HUES6 (cell line): ENCODE measurements around the gene C16orf82.

Experiments used
- H3K27ac ChIP-seq: 2 replicates; pipeline ENCODE4 v1.7.0; 2013; ENCODE audit warnings: low read depth, mild to moderate bottlenecking, low read length, inconsistent platforms
- H3K27me3 ChIP-seq: 2 replicates; pipeline ENCODE4 v1.6.1; 2013; ENCODE audit warnings: low read length; ENCODE audit not compliant: control insufficient read depth, insufficient read depth
- H3K36me3 ChIP-seq: 2 replicates; pipeline ENCODE4 v1.6.1; 2013; ENCODE audit warnings: low read length; ENCODE audit not compliant: control insufficient read depth, insufficient read depth
- H3K4me1 ChIP-seq: 2 replicates; pipeline ENCODE4 v1.6.1; 2013; ENCODE audit warnings: low read length; ENCODE audit not compliant: control insufficient read depth, insufficient read depth
- H3K4me3 ChIP-seq: 2 replicates; pipeline ENCODE4 v1.5.1; 2013; ENCODE audit warnings: low read depth, low read length
- H3K9ac ChIP-seq: one replicate; pipeline ENCODE4 v1.6.1; 2013; ENCODE audit warnings: mild to moderate bottlenecking, low read length
- H3K9me3 ChIP-seq: 2 replicates; pipeline ENCODE4 v1.6.1; 2013; ENCODE audit warnings: low read depth, low read length; ENCODE audit not compliant: control insufficient read depth, insufficient read depth

Gene C16orf82

DNA sequence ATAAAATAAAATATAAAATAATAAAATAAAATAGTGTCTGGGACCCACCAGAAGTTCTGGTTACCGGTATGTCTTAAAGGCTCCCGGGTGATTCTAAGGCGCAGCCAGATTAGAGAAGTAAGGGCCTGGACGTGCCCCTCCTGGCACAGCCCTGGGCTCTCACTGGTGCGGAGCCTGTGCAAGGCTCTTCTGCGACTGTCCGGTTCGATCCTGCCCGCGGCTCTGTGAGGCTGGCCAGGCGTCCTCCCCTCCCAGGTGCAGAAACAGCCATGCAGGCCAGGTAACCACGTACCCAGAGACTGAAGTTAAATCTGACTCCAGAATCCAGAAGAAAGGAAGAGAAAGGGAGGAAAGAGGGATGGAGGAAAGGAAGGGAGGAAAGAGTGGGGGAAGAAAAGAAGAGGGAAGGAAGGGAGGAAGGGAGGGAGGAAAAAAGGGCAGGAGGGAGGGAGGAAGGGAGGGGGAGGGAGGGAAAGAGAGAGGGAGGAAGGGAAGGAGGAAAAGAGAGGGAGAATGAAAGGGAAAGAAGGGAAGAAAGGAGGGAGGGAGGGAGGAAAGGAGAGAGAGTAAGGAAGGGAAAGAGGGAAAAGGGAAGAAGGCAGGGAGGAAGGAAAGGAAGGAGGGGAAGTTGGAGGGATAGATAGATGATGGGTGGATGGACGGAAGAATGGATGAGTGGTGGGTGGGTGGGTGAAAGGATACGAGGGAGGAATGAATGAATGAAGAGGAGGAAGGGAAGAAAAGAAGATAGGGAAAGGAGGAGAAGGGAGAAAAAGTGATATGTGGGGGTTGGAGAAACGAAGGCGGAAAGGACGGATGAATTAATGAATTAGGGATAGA is 42.3 kb downstream of the C16orf82 start:
- Histone ChIP-seq H3K4me3 (peak overlapping the region; percentile 65), H3K9ac (peak overlapping the region; percentile 31)

DNA sequence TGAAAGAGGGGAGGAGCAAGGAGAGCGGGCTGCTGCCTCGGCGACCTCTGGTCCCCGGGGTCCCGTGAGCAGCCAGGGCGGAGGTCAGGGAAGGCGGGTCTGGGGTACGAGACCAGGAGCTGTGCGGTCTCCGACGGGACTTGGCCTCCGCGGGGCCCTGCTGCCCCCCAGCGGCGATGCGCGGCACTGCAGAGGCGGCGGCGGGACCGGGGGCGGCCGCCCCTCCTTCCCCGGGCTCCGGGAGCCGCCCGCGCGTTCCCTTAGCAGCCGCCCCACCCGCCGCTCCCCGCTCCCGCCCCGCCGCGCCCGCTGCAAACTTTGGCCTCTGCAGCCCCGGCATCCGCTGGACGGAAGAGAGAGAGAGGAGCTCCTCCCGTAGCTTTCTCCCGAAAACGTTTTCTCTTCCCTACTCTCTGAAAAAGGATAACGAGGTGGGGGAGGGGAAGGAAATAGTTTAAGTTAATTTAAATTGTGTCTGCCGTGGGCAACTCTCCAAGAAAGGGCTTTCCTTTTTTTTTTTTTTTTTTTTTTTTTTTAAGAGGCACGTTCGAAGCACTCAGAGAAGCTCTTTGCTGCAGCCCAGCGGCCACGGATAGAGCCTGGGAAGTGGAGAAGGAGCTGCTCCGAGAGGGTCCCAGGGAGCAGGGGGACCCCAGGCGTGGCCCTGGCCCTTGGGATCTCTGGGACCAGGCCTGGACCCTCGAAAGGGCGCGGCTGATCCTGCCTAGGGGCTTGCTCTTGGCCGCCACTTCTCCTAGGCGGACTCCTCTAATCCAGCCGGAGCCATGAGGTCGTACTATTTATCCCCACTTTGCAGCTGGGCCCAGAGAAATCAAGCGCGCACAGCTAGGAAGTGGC is 43.2 kb downstream of the C16orf82 start:
- Histone ChIP-seq H3K4me3 (peak overlapping the region; percentile 65), H3K4me1 (peaks cover 13% of the 10 kb centered on the region), H3K9me3 (no peaks in the 10 kb centered on the region), H3K36me3 (no peaks in the 10 kb centered on the region), H3K27me3 (peaks cover 8% of the 10 kb centered on the region), H3K27ac (peak overlapping the region; percentile 37; the same call in 1 of the 2 replicates), H3K9ac (peak overlapping the region; percentile 31)

More for the DNA sequence above, 42.3 kb downstream of the C16orf82 start:
- H3K4me1 ChIP-seq = peaks cover 13% of the 10 kb centered on the region
- H3K36me3 ChIP-seq = no peaks in the 10 kb centered on the region
- H3K27ac ChIP-seq = no peak overlapping the region
- H3K9me3 ChIP-seq = no peaks in the 10 kb centered on the region
- H3K27me3 ChIP-seq = peaks cover 8% of the 10 kb centered on the region

DNA sequence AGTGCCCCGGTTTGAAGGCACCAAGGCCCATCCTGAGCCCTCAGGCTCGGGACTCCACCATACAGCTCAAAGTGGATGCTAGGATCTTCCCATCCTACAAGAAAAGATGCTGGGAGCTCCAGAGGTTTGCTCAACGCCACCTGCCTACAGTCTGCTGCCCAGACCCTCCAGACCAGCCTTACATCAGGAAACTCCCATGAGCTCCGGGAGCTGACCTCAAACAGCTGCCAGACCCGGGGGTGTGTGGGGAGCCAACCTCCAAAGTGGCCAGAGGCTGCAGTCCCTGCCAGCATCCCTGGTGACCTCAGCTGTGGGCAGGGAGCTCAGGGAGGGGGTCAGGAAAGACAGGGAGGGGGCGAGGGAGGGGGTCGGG is 43.8 kb downstream of the C16orf82 start:
- peak overlapping the region; percentile 31 for H3K9ac ChIP-seq
- peaks cover 13% of the 10 kb centered on the region for H3K4me1 ChIP-seq
- peaks cover 8% of the 10 kb centered on the region for H3K27me3 ChIP-seq
- no peaks in the 10 kb centered on the region for H3K9me3 ChIP-seq
- H3K4me3 ChIP-seq = peak overlapping the region; percentile 51
- no peaks in the 10 kb centered on the region for H3K36me3 ChIP-seq
- H3K27ac ChIP-seq = peak overlapping the region; percentile 37; the same call in 1 of the 2 replicates

DNA sequence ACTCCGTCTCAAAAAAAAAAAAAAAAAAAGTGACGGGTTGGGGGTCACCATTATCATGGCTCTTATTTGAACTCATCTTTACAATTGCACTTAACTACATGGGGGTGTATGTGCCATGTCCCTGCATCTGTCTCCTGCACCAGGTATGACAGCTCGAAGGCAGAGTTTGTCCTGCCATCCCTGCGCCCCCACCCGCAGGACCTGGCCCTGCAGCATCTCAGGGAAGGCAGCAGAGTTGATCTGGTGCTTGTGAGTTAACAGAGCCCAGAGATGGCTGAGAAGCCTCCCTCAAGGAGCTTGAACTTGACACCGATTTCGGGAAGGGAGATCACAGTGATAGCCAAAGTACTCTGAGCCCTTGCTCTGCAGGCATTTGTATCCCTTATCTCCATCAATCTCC is 44.8 kb downstream of the C16orf82 start:
- H3K4me1 ChIP-seq = peaks cover 13% of the 10 kb centered on the region
- H3K9ac ChIP-seq = no peak overlapping the region
- no peaks in the 10 kb centered on the region for H3K36me3 ChIP-seq
- no peak overlapping the region for H3K27ac ChIP-seq
- peaks cover 8% of the 10 kb centered on the region for H3K27me3 ChIP-seq
- H3K4me3 ChIP-seq = no peak overlapping the region
- H3K9me3 ChIP-seq = no peaks in the 10 kb centered on the region

DNA sequence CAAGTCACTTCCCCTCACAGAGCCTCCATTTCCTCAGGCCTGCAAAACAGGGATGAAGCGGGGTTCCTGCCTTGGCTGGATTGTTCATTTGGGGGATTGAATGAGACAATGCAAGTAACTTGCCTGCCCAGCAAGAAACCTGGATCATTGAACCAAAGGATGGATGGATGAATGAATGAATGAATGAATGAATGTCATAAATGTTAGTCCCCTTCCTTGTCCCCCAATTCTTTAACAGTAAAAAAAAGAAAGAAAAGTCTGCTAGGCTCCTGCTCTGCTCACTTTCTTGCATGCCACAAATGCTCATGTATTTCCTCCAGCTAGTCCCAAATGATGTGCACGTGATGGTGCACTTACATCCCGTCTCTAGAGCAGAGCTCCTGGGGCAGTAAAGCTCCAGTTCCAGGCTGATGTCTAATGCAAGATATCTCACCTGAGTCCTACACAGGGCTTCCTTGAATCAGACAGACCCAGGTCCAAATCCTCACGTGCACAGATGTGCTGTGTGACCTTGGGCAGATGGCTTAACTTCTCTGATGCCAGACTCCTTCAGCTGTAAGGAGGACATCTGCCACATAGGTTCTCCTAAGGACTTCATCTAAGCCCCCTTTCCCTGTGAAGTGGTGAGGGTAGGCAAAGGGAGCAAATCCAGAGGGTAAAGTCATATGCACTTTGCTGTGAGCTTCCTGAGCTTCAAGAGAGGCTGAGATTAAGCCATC is 45.5 kb downstream of the C16orf82 start:
- Histone ChIP-seq H3K27me3 (peaks cover 8% of the 10 kb centered on the region), H3K4me3 (no peak overlapping the region), H3K27ac (no peak overlapping the region), H3K4me1 (peaks cover 13% of the 10 kb centered on the region), H3K9ac (no peak overlapping the region), H3K9me3 (no peaks in the 10 kb centered on the region), H3K36me3 (no peaks in the 10 kb centered on the region)

DNA sequence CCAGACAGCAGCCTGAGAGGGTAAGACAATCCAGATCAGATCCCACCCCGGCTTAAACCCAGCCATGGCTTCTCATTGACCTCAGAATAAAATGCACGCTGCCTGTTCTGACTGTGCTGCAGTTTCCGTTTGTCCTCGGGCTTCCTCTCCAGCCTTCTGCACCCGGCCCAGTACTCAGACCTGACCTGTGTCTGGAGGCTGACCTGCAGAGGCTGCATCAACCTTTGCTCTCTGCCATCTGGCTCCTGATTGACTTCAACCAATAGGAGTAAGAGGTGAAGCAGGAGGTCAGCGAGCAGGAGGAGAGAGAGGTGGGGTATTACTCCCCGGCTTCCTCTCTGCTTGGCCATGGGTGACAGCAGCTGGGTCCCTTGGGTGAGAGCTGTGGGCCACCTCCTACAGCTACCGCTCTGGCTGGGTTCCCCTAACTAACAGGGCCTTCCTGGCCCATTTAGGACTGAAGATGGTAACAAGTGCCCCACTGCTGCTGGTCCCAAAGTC is 46.7 kb downstream of the C16orf82 start:
- H3K36me3 ChIP-seq = no peaks in the 10 kb centered on the region
- H3K4me3 ChIP-seq = no peak overlapping the region
- H3K9me3 ChIP-seq = no peaks in the 10 kb centered on the region
- H3K9ac ChIP-seq = no peak overlapping the region
- peaks cover 8% of the 10 kb centered on the region for H3K4me1 ChIP-seq
- H3K27ac ChIP-seq = no peak overlapping the region
- H3K27me3 ChIP-seq = peaks cover 8% of the 10 kb centered on the region

DNA sequence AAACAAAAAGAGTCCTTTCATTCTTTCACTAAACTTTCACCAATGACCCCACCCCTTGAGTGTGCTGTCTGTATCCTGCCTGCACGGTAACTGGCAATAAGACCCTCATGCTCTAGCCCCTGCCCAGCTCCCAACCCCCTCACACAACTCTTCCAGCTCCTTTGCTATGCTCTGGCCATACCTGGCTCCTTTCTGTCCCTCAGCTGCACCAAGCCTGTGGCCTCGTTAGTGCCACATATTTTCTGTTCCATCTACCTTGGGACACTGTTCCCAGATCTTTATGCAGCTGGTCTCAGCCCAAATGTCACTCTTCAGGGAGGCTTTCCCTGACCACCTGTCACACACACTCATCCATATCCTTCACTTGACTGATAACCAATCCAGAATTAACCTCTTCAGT is 47.3 kb downstream of the C16orf82 start:
- Histone ChIP-seq H3K36me3 (no peaks in the 10 kb centered on the region), H3K9ac (no peak overlapping the region), H3K27ac (no peak overlapping the region), H3K27me3 (peaks cover 5% of the 10 kb centered on the region), H3K4me1 (peaks cover 8% of the 10 kb centered on the region), H3K4me3 (no peak overlapping the region), H3K9me3 (no peaks in the 10 kb centered on the region)

DNA sequence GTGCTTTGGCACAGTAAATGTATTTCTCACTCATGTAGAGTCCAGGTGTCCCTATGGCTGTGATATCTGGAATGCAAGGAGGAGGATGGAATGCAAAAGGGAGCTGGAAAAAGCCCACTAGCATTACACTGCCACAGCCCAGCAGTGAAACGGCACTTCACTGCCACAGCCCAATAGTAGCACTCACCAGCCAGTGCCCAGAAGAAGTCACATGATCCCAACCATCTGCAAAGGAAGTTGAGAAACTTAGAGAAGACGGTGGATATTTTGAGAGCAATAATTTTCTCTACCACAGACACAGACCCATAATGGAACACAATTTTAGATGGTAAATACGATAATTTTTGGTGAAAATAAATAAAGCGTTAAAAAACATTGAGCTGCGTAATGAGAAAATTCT is 51.8 kb downstream of the C16orf82 start:
- H3K4me3 ChIP-seq = no peak overlapping the region
- no peaks in the 10 kb centered on the region for H3K4me1 ChIP-seq
- no peak overlapping the region for H3K9ac ChIP-seq
- no peak overlapping the region for H3K27ac ChIP-seq
- H3K27me3 ChIP-seq = no peaks in the 10 kb centered on the region
- no peaks in the 10 kb centered on the region for H3K36me3 ChIP-seq
- peaks cover 9% of the 10 kb centered on the region; the same call in 1 of the 2 replicates for H3K9me3 ChIP-seq
